Left colon (tissue), 2 donors: ENCODE results near the gene TNFRSF6B. TPM values are rescaled to one million over a fixed set of nuclear protein-coding genes. Genes with fewer than 3 reads are reported as not detected.
"Not testable (repeated sequence)": the region's sequence is repeated elsewhere in the genome, so short reads cannot be mapped to it uniquely, and the experiment has no call there.

ENCODE experiments used
- ATAC-seq: fragments of 200-7000 bp; cut with Tn5 transposase; one replicate; pipeline ENCODE4 v1.9.1; 2020; ENCODE audit warnings: mild to moderate bottlenecking, moderate library complexity
- DNase-seq, 2 donors: peaks; one replicate each; pipeline ENCODE4 v3.0.0-alpha.2; 2020
- intact Hi-C, 2 donors: fragments of 100-400 bp; cut with DNase I in 1 of 2; cut with micrococcal nuclease in 1 of 2; formaldehyde crosslinking; loops; one replicate each; pipeline versions ENCODE4 v1.11.2 to v1.14.0; 2022; cut with DNase I, micrococcal nuclease
- long read RNA-seq: library from polyadenylated mRNA; unstranded; transcript quantifications from one replicate; pipeline ENCODE4 v2.0.0, GENCODE V29; 2021
- total RNA-seq, 2 donors: library from RNA; stranded (reverse); fragmentation: NEBNext Ultra II Directional; extraction: Animal tissue kit (Norgen Biotek cat#: 25700); gene quantifications; one replicate each; pipeline ENCODE4 v1.2.1, GENCODE V29; 2021
- donor health status: DM: no; HTN: no; CAD: no.
- donor health status: DM: yes; HTN: yes; CAD: no.

The TNFRSF6B gene
- total RNA-seq, result 1 to 10 TPM in 1 of 2 donors, not detected in 1; 8.9 TPM
- long read RNA-seq, transcript TNFRSF6B-201 (3 exons, 1,141 nt), result major isoform, 38 of 38 reads
- long read RNA-seq, partial matches to known transcripts, result 0 of 38 reads
- long read RNA-seq, other reads (novel, unspliced or antisense), result 0 of 38 reads

GRCh38 chr20:63696628-63697356, at the start of gene TNFRSF6B:
TNFRSF6B (plus strand) TSS chr20:63696652; CDS start chr20:63696768, 116 bp downstream.
- peak; percentile 20 for ATAC-seq
- intact Hi-C loops, result no loop called here
- DNase-seq, result no peak

GRCh38 chr20:63648190-63648589, 48.3 kb upstream of the TNFRSF6B start:
- ATAC-seq, result no peak
- no peak for DNase-seq
- intact Hi-C loops, result loop anchor here in 1 of 2 donors (10.0 kb wide), 1 partner anchor 93 kb away; the partner anchor contains the start of gene FNDC11

GRCh38 chr20:63648895-63649589, 47.4 kb upstream of the TNFRSF6B start:
- ATAC-seq (no peak), DNase-seq (no peak)
- intact Hi-C loops, result loop anchor here in 1 of 2 donors (10.0 kb wide), 1 partner anchor 94 kb away; the partner anchor contains the start of gene FNDC11

- ATAC-seq, intact Hi-C loops, DNase-seq: not testable (repeated sequence)
Observed at GRCh38 chr20:63650486-63650885, 46.0 kb upstream of the TNFRSF6B start.

GRCh38 chr20:63651942-63652191, 44.6 kb upstream of the TNFRSF6B start:
- DNase-seq (no peak), ATAC-seq (peak; percentile 20)
- intact Hi-C loops, result no loop called here

GRCh38 chr20:63652192-63652980, 44.1 kb upstream of the TNFRSF6B start:
- ATAC-seq (no peak), DNase-seq (peak in 1 of 2 donors; percentile 21)
- intact Hi-C loops, result no loop called here

GRCh38 chr20:63653041-63653973, 43.1 kb upstream of the TNFRSF6B start, which contains the start of gene STMN3:
STMN3 (minus strand) TSS chr20:63653424; CDS start chr20:63653345, 79 bp downstream.
- DNase-seq (peak; percentile 82 to 86), ATAC-seq (peak; percentile 72)
- intact Hi-C loops, result no loop called here

- intact Hi-C loops, result no loop called here
- ATAC-seq, result no peak
- no peak for DNase-seq
Observed at GRCh38 chr20:63653974-63654668, 42.3 kb upstream of the TNFRSF6B start.

- DNase-seq (no peak), ATAC-seq (no peak)
- intact Hi-C loops, result no loop called here
Observed at GRCh38 chr20:63655249-63655648, 41.2 kb upstream of the TNFRSF6B start.

- ATAC-seq (no peak), DNase-seq (no peak)
- intact Hi-C loops, result no loop called here
Observed at GRCh38 chr20:63656451-63656850, 40.0 kb upstream of the TNFRSF6B start.

- no peak for ATAC-seq
- intact Hi-C loops, result no loop called here
- peak in 1 of 2 donors; percentile 26 for DNase-seq
Observed at GRCh38 chr20:63657260-63657936, 39.1 kb upstream of the TNFRSF6B start.

- ATAC-seq (peak; percentile 97), DNase-seq (peak; percentile 89 to 92)
- intact Hi-C loops, result no loop called here
Observed at GRCh38 chr20:63657937-63658748, 38.3 kb upstream of the TNFRSF6B start, which contains the start of gene RTEL1. RTEL1 (plus strand) TSS chr20:63658312; CDS start chr20:63659403, 1,091 bp downstream.

GRCh38 chr20:63658749-63659187, 37.7 kb upstream of the TNFRSF6B start:
- ATAC-seq (peak; percentile 40), DNase-seq (no peak)
- intact Hi-C loops, result no loop called here

- no peak for DNase-seq
- intact Hi-C loops, result no loop called here
- ATAC-seq, result no peak
Observed at GRCh38 chr20:63659370-63659769, 37.1 kb upstream of the TNFRSF6B start.

- intact Hi-C loops, DNase-seq, ATAC-seq: not testable (repeated sequence)
Observed at GRCh38 chr20:63660174-63660573, 36.3 kb upstream of the TNFRSF6B start.

- no peak for DNase-seq
- no peak for ATAC-seq
- intact Hi-C loops, result no loop called here
Observed at GRCh38 chr20:63660622-63661021, 35.8 kb upstream of the TNFRSF6B start.
